Right atrium auricular region (tissue), 2 donors: Measurements from ENCODE around the gene GABRG3. TPM values are rescaled to one million over a fixed set of nuclear protein-coding genes. Genes with fewer than 3 reads are reported as not detected.
"Not testable (repeated sequence)": the region's sequence is repeated elsewhere in the genome, so short reads cannot be mapped to it uniquely, and the experiment has no call there.

Experiments used
- DNase-seq: peaks from one replicate; pipeline ENCODE4 v3.0.0-alpha.2; 2019; ENCODE audit warnings: low spot score
- H3K27ac ChIP-seq, 2 donors: fragments of 200-600 bp; sonication (generic); 1 replicate in 1 of 2; 2 replicates in 1 of 2; pipeline ENCODE4 v1.5.1; 2016 to 2019
- H3K27me3 ChIP-seq, 2 donors: fragments of 200-600 bp; sonication (generic); one replicate each; pipeline versions ENCODE4 v1.5.1 to v1.6.0; 2017 to 2019
- H3K36me3 ChIP-seq: fragments of 200-600 bp; sonication (generic); one replicate; pipeline ENCODE4 v1.5.1; 2016
- H3K4me1 ChIP-seq, 2 donors: fragments of 200-600 bp; sonication (generic); one replicate each; pipeline versions ENCODE4 v1.5.1 to v1.6.0; 2017 to 2019
- H3K4me3 ChIP-seq, 2 donors: fragments of 200-600 bp; sonication (generic); 1 replicate in 1 of 2; 2 replicates in 1 of 2; pipeline ENCODE4 v1.5.1; 2017 to 2019; ENCODE audit warnings: mild to moderate bottlenecking in 1 of 2, moderate library complexity in 1 of 2
- H3K9me3 ChIP-seq, 2 donors: fragments of 200-600 bp; sonication (generic); one replicate each; pipeline ENCODE4 v1.5.1; 2019
- total RNA-seq, 2 donors: library from RNA; depleted of rRNA; stranded (reverse); fragments of >200 nt; gene quantifications; one replicate each; pipeline ENCODE4 v1.1.0, GENCODE V29; 2016
- TF ChIP-seq, protein P1 (sequence below), 2 donors: fragments of 200-600 bp; sonication (generic); IDR thresholded peaks; one replicate each; pipeline ENCODE4 v1.5.1; 2019; ENCODE audit warnings: antibody characterized with exemption in 2 of 2

GABRG3 gene
- total RNA-seq, 2 donors from 2014 or later, result not detected

DNA sequence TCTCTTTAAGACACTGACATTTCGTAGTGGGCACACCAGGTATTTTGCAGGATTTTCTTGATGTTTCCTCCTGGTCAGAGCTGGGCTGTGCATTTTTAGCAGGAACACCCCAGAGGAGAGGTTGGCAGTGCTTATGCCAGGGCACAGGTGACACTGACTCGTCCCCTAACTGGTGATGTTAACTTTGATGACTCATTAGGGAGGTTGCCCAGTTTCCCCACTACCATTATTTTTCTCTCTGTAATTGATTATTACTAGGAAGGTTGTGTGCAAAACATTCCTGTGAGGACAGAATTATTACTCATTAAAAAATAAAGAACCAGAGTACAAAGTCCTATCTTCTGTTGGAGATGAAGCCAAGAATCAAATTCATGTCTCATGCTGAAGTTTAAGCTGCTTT is 394.5 kb downstream of the GABRG3 start:
- no peaks in the 10 kb centered on the region for H3K27me3 ChIP-seq
- DNase-seq, result no peak
- TF ChIP-seq, protein P1, sequence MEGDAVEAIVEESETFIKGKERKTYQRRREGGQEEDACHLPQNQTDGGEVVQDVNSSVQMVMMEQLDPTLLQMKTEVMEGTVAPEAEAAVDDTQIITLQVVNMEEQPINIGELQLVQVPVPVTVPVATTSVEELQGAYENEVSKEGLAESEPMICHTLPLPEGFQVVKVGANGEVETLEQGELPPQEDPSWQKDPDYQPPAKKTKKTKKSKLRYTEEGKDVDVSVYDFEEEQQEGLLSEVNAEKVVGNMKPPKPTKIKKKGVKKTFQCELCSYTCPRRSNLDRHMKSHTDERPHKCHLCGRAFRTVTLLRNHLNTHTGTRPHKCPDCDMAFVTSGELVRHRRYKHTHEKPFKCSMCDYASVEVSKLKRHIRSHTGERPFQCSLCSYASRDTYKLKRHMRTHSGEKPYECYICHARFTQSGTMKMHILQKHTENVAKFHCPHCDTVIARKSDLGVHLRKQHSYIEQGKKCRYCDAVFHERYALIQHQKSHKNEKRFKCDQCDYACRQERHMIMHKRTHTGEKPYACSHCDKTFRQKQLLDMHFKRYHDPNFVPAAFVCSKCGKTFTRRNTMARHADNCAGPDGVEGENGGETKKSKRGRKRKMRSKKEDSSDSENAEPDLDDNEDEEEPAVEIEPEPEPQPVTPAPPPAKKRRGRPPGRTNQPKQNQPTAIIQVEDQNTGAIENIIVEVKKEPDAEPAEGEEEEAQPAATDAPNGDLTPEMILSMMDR (IDR thresholded peaks at IDR 0.05), result no peak
- H3K9me3 ChIP-seq, result no peaks in the 10 kb centered on the region
- H3K4me3 ChIP-seq, result no peak overlapping the region
- no peaks in the 10 kb centered on the region for H3K36me3 ChIP-seq
- H3K4me1 ChIP-seq, result no peaks in the 10 kb centered on the region
- no peak overlapping the region for H3K27ac ChIP-seq

GRCh38 chr15:27377391-27377790 is 406.4 kb downstream of the GABRG3 start:
- not testable (repeated sequence) for DNase-seq, H3K27me3 ChIP-seq, H3K27ac ChIP-seq, H3K4me3 ChIP-seq, H3K4me1 ChIP-seq, H3K9me3 ChIP-seq, H3K36me3 ChIP-seq

GRCh38 chr15:27382361-27383025 is 411.5 kb downstream of the GABRG3 start:
- TF ChIP-seq, protein P1 (IDR thresholded peaks at IDR 0.05), result no peak
- no peak for DNase-seq
- Histone ChIP-seq H3K9me3 (no peaks in the 10 kb centered on the region), H3K27ac (no peak overlapping the region), H3K27me3 (no peaks in the 10 kb centered on the region), H3K4me1 (no peaks in the 10 kb centered on the region), H3K4me3 (no peak overlapping the region), H3K36me3 (no peaks in the 10 kb centered on the region)

- Histone ChIP-seq H3K27ac (no peak overlapping the region), H3K4me3 (no peak overlapping the region), H3K27me3 (no peaks in the 10 kb centered on the region), H3K4me1 (no peaks in the 10 kb centered on the region), H3K36me3 (no peaks in the 10 kb centered on the region), H3K9me3 (no peaks in the 10 kb centered on the region)
- TF ChIP-seq, protein P1 (IDR thresholded peaks at IDR 0.05), result no peak
- no peak for DNase-seq
These were observed 412.7 kb downstream of the GABRG3 start for GRCh38 chr15:27383726-27384125.

DNA sequence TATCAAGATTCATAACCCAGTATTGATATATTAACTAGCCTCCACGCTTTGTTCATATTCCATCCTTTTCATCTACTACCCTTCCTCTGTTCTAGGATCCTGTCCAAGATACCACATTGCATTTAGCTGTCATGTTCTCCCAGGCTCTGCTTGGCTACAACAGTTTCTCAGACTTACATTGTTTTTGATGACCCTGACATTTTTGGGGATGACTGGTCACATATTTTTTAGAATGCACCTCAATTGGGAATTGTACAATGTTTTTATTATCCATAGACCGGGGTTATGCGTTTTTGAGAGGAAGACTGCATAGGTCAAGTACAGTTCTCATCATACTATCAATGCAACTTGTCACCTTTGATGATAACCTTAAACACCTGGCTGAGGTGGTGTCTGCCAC is 421.2 kb downstream of the GABRG3 start:
- Histone ChIP-seq H3K27ac (no peak overlapping the region), H3K9me3 (peaks cover 0 to 3% of the 10 kb centered on the region in 2 donors), H3K4me3 (no peak overlapping the region), H3K27me3 (no peaks in the 10 kb centered on the region), H3K36me3 (no peaks in the 10 kb centered on the region), H3K4me1 (no peaks in the 10 kb centered on the region)
- DNase-seq, result no peak
- TF ChIP-seq, protein P1 (IDR thresholded peaks at IDR 0.05), result no peak

DNA sequence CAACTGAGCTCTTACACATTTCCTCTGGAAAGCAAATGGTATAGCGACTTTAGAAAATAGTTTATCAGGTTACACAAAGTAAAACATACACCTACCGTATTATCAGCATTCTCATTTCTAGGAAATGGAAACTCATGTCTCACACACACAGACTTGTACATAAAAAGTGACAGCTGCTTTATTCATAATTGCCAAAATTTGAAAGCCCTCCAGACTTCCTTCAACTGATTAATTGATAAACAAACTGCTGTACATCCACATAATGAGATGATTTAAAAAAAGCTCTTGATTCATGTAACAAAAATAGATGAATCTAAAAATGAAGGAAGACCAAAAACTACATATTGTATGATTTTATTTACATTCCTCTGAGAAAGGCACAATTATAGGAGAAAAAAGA is 425.5 kb downstream of the GABRG3 start:
- DNase-seq, result no peak
- Histone ChIP-seq H3K27ac (no peak overlapping the region), H3K4me1 (no peaks in the 10 kb centered on the region), H3K36me3 (no peaks in the 10 kb centered on the region), H3K27me3 (no peaks in the 10 kb centered on the region), H3K9me3 (peaks cover 0 to 3% of the 10 kb centered on the region in 2 donors), H3K4me3 (no peak overlapping the region)
- TF ChIP-seq, protein P1 (IDR thresholded peaks at IDR 0.05), result no peak
